Mammary epithelial cell (primary cell): ENCODE measurements around the gene VSTM2A.

Experiments
- EZH2 ChIP-seq: IDR thresholded peaks from 2 replicates; pipeline ENCODE4 v1.6.1; 2012; ENCODE audit warnings: low read length, inconsistent platforms, borderline replicate concordance
- TF ChIP-seq, protein P1 (sequence below), 2 donors: IDR thresholded peaks in 1 of 2; conservative IDR thresholded peaks in 1 of 2; 2 replicates each; pipeline ENCODE4 v1.5.1; 2011 to 2012; ENCODE audit warnings: inconsistent platforms in 2 of 2, low read length in 2 of 2, mild to moderate bottlenecking in 2 of 2, control low read depth in 1 of 2, low read depth in 1 of 2; ENCODE audit not compliant: insufficient read depth in 1 of 2; ENCODE audit errors: extremely low read depth in 1 of 2

DNA sequence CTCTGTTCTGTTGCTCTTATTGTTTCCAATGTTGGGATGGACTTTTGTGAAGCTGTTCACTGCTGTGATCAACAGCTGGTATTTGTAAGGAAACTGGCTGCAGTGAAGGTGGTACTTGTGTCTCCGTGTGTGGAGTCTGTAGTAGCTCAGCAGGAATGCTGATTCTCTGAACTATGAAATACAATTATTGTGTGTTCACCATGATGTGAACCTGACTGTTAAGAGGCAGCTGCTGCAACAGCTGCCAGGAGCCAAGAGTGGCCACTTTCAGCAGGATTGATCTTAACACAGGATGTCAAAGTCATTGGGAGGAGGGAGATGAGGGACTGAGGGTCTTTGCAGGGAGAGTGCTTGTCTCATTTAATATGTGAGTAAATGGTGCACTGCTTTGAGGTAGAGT, 13.9 kb downstream of the VSTM2A start:
- TF ChIP-seq, protein P1, sequence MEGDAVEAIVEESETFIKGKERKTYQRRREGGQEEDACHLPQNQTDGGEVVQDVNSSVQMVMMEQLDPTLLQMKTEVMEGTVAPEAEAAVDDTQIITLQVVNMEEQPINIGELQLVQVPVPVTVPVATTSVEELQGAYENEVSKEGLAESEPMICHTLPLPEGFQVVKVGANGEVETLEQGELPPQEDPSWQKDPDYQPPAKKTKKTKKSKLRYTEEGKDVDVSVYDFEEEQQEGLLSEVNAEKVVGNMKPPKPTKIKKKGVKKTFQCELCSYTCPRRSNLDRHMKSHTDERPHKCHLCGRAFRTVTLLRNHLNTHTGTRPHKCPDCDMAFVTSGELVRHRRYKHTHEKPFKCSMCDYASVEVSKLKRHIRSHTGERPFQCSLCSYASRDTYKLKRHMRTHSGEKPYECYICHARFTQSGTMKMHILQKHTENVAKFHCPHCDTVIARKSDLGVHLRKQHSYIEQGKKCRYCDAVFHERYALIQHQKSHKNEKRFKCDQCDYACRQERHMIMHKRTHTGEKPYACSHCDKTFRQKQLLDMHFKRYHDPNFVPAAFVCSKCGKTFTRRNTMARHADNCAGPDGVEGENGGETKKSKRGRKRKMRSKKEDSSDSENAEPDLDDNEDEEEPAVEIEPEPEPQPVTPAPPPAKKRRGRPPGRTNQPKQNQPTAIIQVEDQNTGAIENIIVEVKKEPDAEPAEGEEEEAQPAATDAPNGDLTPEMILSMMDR (conservative IDR thresholded peaks at IDR 0.05 in 1 of 2, IDR thresholded peaks at IDR 0.05 in 1 of 2; ENCODE audit: extremely low read depth in 1 of 2, insufficient read depth in 1 of 2, low read depth in 1 of 2, low read length in 2 of 2) = no peak
- TF ChIP-seq EZH2 = no peak
